Ectodermal cell (in vitro differentiated cells): Measurements from ENCODE around the gene SLX9.

ENCODE experiments used
- H3K27ac ChIP-seq: 2 replicates; pipeline ENCODE4 v1.7.0; 2013; ENCODE audit warnings: mild to moderate bottlenecking, low read depth, low read length; ENCODE audit not compliant: insufficient read depth, poor library complexity, severe bottlenecking
- H3K27me3 ChIP-seq: 2 replicates; pipeline ENCODE4 v1.7.0; 2013; ENCODE audit warnings: mild to moderate bottlenecking, low read length; ENCODE audit not compliant: insufficient read depth, control insufficient read depth, poor library complexity, severe bottlenecking
- H3K36me3 ChIP-seq: one replicate; pipeline ENCODE4 v1.7.0; 2013; ENCODE audit warnings: low read length; ENCODE audit not compliant: control insufficient read depth, insufficient read depth
- H3K4me1 ChIP-seq: one replicate; pipeline ENCODE4 v1.7.0; 2013; ENCODE audit warnings: low read length; ENCODE audit not compliant: control insufficient read depth, insufficient read depth
- H3K4me3 ChIP-seq: 2 replicates; pipeline ENCODE4 v1.7.0; 2013; ENCODE audit warnings: low read depth, low read length, control low read depth; ENCODE audit not compliant: insufficient read depth
- H3K9me3 ChIP-seq: 2 replicates; pipeline ENCODE4 v1.7.0; 2013; ENCODE audit warnings: mild to moderate bottlenecking, low read length, moderate library complexity; ENCODE audit not compliant: control insufficient read depth
- WGBS, 2 experiments: methylation state at CpG; one replicate each; pipeline ENCODE4 v1.1.7; 2013; ENCODE audit warnings: missing lambda C conversion rate in 2 of 2; 5-methylcytosine and 5-hydroxymethylcytosine counted together

SLX9 gene

GRCh38 chr21:45000637-45001133 lies 60.9 kb downstream of the SLX9 start:
- no peaks in the 10 kb centered on the region for H3K27me3 ChIP-seq
- H3K4me1 ChIP-seq: peaks cover 14% of the 10 kb centered on the region
- H3K4me3 ChIP-seq: no peak overlapping the region
- H3K27ac ChIP-seq: no peak overlapping the region
- 95% methylated on average over 27 of the region's 27 CpGs for WGBS, 2 experiments
- H3K36me3 ChIP-seq: no peaks in the 10 kb centered on the region
- no peaks in the 10 kb centered on the region for H3K9me3 ChIP-seq

GRCh38 chr21:45001134-45002095 lies 61.6 kb downstream of the SLX9 start:
- H3K27ac ChIP-seq: no peak overlapping the region
- no peaks in the 10 kb centered on the region for H3K36me3 ChIP-seq
- no peaks in the 10 kb centered on the region for H3K9me3 ChIP-seq
- H3K4me3 ChIP-seq: no peak overlapping the region
- H3K4me1 ChIP-seq: peaks cover 14% of the 10 kb centered on the region
- H3K27me3 ChIP-seq: no peaks in the 10 kb centered on the region
- 85 to 88% methylated on average over 46 of the region's 46 CpGs for WGBS, 2 experiments

GRCh38 chr21:45002381-45003204 lies 62.8 kb downstream of the SLX9 start:
- 92% methylated on average over 28 of the region's 28 CpGs for WGBS, 2 experiments
- H3K36me3 ChIP-seq: no peaks in the 10 kb centered on the region
- H3K27me3 ChIP-seq: no peaks in the 10 kb centered on the region
- H3K4me1 ChIP-seq: peaks cover 14% of the 10 kb centered on the region
- no peak overlapping the region for H3K4me3 ChIP-seq
- no peak overlapping the region for H3K27ac ChIP-seq
- H3K9me3 ChIP-seq: no peaks in the 10 kb centered on the region

- Histone ChIP-seq H3K27ac (no peak overlapping the region), H3K9me3 (no peaks in the 10 kb centered on the region), H3K4me3 (no peak overlapping the region), H3K36me3 (no peaks in the 10 kb centered on the region), H3K27me3 (no peaks in the 10 kb centered on the region), H3K4me1 (peaks cover 14% of the 10 kb centered on the region)
- 62 to 69% methylated on average over 14 of the region's 14 CpGs for WGBS, 2 experiments
Measured at GRCh38 chr21:45003331-45004058, 63.7 kb downstream of the SLX9 start.

GRCh38 chr21:45004059-45004422 lies 64.2 kb downstream of the SLX9 start:
- Histone ChIP-seq H3K9me3 (no peaks in the 10 kb centered on the region), H3K27ac (no peak overlapping the region), H3K4me3 (no peak overlapping the region), H3K4me1 (peaks cover 14% of the 10 kb centered on the region), H3K36me3 (no peaks in the 10 kb centered on the region), H3K27me3 (no peaks in the 10 kb centered on the region)
- 90 to 91% methylated on average over 8 of the region's 8 CpGs for WGBS, 2 experiments

GRCh38 chr21:45004481-45005247 lies 64.8 kb downstream of the SLX9 start:
- H3K4me1 ChIP-seq: peaks cover 14% of the 10 kb centered on the region
- no peak overlapping the region for H3K4me3 ChIP-seq
- no peaks in the 10 kb centered on the region for H3K36me3 ChIP-seq
- no peaks in the 10 kb centered on the region for H3K9me3 ChIP-seq
- H3K27me3 ChIP-seq: no peaks in the 10 kb centered on the region
- 90 to 92% methylated on average over 40 of the region's 40 CpGs for WGBS, 2 experiments
- H3K27ac ChIP-seq: no peak overlapping the region

GRCh38 chr21:45006536-45007095 lies 66.8 kb downstream of the SLX9 start:
- no peaks in the 10 kb centered on the region for H3K27me3 ChIP-seq
- 92 to 93% methylated on average over 9 of the region's 9 CpGs for WGBS, 2 experiments
- H3K36me3 ChIP-seq: no peaks in the 10 kb centered on the region
- no peaks in the 10 kb centered on the region for H3K9me3 ChIP-seq
- no peak overlapping the region for H3K27ac ChIP-seq
- H3K4me1 ChIP-seq: peaks cover 25% of the 10 kb centered on the region
- H3K4me3 ChIP-seq: no peak overlapping the region

- Histone ChIP-seq H3K4me1 (peaks cover 21% of the 10 kb centered on the region), H3K4me3 (no peak overlapping the region), H3K27me3 (no peaks in the 10 kb centered on the region), H3K9me3 (no peaks in the 10 kb centered on the region), H3K36me3 (no peaks in the 10 kb centered on the region), H3K27ac (no peak overlapping the region)
- WGBS, 2 experiments: 96 to 97% methylated on average over 5 of the region's 5 CpGs
Measured at GRCh38 chr21:45009616-45010015, 69.8 kb downstream of the SLX9 start.

GRCh38 chr21:45010096-45010495 lies 70.3 kb downstream of the SLX9 start:
- Histone ChIP-seq H3K27ac (no peak overlapping the region), H3K36me3 (no peaks in the 10 kb centered on the region), H3K9me3 (no peaks in the 10 kb centered on the region), H3K4me1 (peaks cover 21% of the 10 kb centered on the region), H3K27me3 (peaks cover 3% of the 10 kb centered on the region), H3K4me3 (no peak overlapping the region)
- 73% methylated on average over 3 of the region's 3 CpGs for WGBS, 2 experiments
